ENCODE data around the gene FCGR3B. TPM values are rescaled to one million over a fixed set of nuclear protein-coding genes. Genes with fewer than 3 reads are reported as not detected.
"Not testable (repeated sequence)": the region's sequence is repeated elsewhere in the genome, so short reads cannot be mapped to it uniquely, and the experiment has no call there.

FCGR3B gene
- total RNA-seq, 1 donor from 2014 or later = 20.7 TPM

DNA sequence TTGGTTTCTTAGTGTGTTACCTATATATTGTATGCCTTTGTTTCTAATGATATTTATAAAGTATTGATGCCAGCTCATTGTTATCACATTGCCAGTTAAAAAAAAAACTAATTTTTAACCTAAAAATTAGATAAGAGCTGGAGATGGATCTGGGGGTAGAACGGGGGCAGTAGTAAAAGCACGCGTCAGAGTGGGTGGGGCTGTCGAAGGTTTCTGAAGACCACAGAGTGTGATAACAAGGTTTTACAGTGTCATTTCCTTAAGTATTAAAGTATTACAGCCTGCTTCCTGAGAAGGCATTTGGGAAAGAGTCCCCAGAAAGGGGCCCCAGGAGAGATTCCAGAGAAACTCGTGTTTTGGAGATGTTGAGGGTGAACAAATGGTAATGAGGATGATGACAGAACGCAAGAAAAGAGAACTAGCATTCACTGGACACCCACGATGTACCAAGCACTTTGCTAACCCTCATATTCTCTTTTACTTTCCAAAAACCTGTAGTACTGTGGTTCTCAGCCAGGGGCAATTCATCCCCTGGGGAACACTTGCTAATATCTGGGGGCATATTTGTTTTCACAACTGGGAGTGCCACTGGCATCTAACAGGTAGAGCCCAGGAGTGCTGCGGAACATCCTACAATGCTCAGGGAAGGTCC, 51.0 kb downstream of the FCGR3B start:
- DNase-seq (ENCODE audit: low spot score); ATAC-seq; intact Hi-C loops (cut with DNase I): not testable (repeated sequence)

DNA sequence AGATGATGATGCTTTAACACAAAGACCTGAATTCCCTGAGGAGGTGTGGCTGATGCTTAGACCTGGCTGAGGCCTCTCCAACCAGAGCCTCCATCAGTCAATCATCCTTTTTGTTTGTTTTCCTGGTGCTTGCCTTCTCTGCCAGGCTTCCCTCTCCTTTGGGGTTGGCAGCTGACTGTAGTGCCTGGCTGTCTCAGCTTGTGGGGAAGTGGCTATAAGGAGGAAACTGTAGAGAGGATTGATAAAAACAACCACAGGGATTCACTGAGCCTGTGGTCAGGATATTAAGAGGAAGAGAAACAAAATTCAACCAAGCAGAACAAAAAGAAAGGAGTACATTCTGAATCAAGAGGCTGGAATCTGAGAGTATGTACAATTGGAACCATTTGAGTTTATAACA, 54.3 kb downstream of the FCGR3B start:
- intact Hi-C loops (cut with DNase I); DNase-seq (ENCODE audit: low spot score): not testable (repeated sequence)
- ATAC-seq = peak; percentile 54

Other genes starting within 250 kb of the FCGR3B start
- 100 TPM for gene FCGR2A, start 125.7 kb downstream of the FCGR3B start, total RNA-seq
- 13.4 TPM for gene HSPA6, start 106.6 kb downstream of the FCGR3B start, total RNA-seq
- 48.8 TPM for gene FCGR3A, start 81.4 kb downstream of the FCGR3B start, total RNA-seq
- 30.2 TPM for gene FCGR2B, start 32.0 kb upstream of the FCGR3B start, total RNA-seq
- gene FCRLA, start 76.1 kb upstream of the FCGR3B start, total RNA-seq = 0.49 TPM
- gene FCRLB, start 90.4 kb upstream of the FCGR3B start, total RNA-seq = 4.9 TPM
- 22.7 TPM for gene DUSP12, start 118.6 kb upstream of the FCGR3B start, total RNA-seq
- 29.1 TPM for gene ATF6, start 135.1 kb upstream of the FCGR3B start, total RNA-seq

Data from sciatic nerve (tissue), 2 donors.